Immature natural killer cell (primary cell): Measurements from ENCODE around the gene SYNCRIP. TPM values are rescaled to one million over a fixed set of nuclear protein-coding genes. Genes with fewer than 3 reads are reported as not detected.
"Not testable (repeated sequence)": the region's sequence is repeated elsewhere in the genome, so short reads cannot be mapped to it uniquely, and the experiment has no call there.

Source experiments
- DNase-seq, 3 donors: peaks; one replicate each; pipeline ENCODE4 v3.0.0; 2022; ENCODE audit warnings: mixed read lengths in 1 of 3
- H3K27ac Mint-ChIP-seq, 6 donors: one replicate each; pipeline ENCODE4 v1.8.0; 2020; ENCODE audit warnings: mixed read lengths in 6 of 6, mild to moderate bottlenecking in 5 of 6, inconsistent platforms in 4 of 6, moderate library complexity in 3 of 6
- H3K27me3 Mint-ChIP-seq, 3 donors: one replicate each; pipeline ENCODE4 v1.8.0; 2020 to 2021; ENCODE audit warnings: low read depth in 3 of 3, mild to moderate bottlenecking in 3 of 3, mixed read lengths in 3 of 3, moderate library complexity in 3 of 3, inconsistent platforms in 1 of 3
- H3K36me3 Mint-ChIP-seq, 3 donors: one replicate each; pipeline ENCODE4 v1.8.0; 2020; ENCODE audit warnings: mixed read lengths in 3 of 3, inconsistent platforms in 2 of 3, mild to moderate bottlenecking in 2 of 3
- H3K4me1 Mint-ChIP-seq, 2 donors: one replicate each; pipeline ENCODE4 v1.8.0; 2020; ENCODE audit warnings: inconsistent platforms in 2 of 2, mild to moderate bottlenecking in 2 of 2, mixed read lengths in 2 of 2, moderate library complexity in 1 of 2
- H3K4me3 Mint-ChIP-seq, 5 donors: one replicate each; pipeline ENCODE4 v1.8.0; 2020; ENCODE audit warnings: mild to moderate bottlenecking in 5 of 5, mixed read lengths in 5 of 5, inconsistent platforms in 3 of 5, moderate library complexity in 3 of 5
- H3K9me3 Mint-ChIP-seq, 6 donors: one replicate each; pipeline ENCODE4 v1.8.0; 2020; ENCODE audit warnings: mild to moderate bottlenecking in 6 of 6, mixed read lengths in 6 of 6, inconsistent platforms in 4 of 6, moderate library complexity in 3 of 6
- polyA plus RNA-seq, 3 donors: library from polyadenylated mRNA; unstranded; fragments of 300-500 nt; fragmentation: Illumina TruSeq; gene quantifications; one replicate each; pipeline ENCODE4 v1.2.3, GENCODE V29; 2021

The SYNCRIP gene
- polyA plus RNA-seq, 3 donors from 2014 or later = 39.1 to 83.6 (median 46.8) TPM

DNA sequence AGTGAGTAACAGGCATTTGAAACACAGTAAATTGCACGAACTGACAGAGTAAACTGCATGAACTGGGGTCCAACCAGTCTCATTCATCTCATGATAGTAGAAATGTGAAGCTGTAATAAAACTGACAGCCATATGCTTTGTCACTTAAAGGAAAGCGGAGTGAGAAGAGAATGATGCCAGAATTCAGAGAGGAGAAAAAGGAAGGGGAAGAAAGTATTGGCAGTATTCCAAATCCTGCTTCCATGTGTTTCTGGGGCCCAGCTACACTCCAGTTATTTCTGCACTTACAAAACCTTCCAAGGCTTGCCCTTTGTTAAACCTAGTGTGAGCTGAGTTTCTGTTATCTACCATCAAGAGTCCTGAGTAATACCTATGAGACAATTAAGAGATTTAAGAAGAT lies 66.2 kb downstream of the SYNCRIP start:
- peaks cover 0 to 37% of the 10 kb centered on the region in 2 donors for H3K4me1 Mint-ChIP-seq
- H3K9me3 Mint-ChIP-seq = peaks cover 0 to 5% (median 2%) of the 10 kb centered on the region in 6 donors
- no peak for DNase-seq
- peaks cover 8 to 11% (median 10%) of the 10 kb centered on the region in 3 donors for H3K36me3 Mint-ChIP-seq
- H3K4me3 Mint-ChIP-seq = no peak overlapping the region
- H3K27ac Mint-ChIP-seq = no peak overlapping the region
- H3K27me3 Mint-ChIP-seq = no peaks in the 10 kb centered on the region

- Mint-ChIP-seq H3K4me1 (peaks cover 1 to 28% of the 10 kb centered on the region in 2 donors), H3K27ac (peak overlapping the region in 3 of 6 donors; percentile 1 to 75 (median 62)), H3K9me3 (no peaks in the 10 kb centered on the region), H3K27me3 (no peaks in the 10 kb centered on the region), H3K36me3 (peaks cover 5 to 8% (median 6%) of the 10 kb centered on the region in 3 donors), H3K4me3 (no peak overlapping the region)
- no peak for DNase-seq
Measured at GRCh38 chr6:85574932-85575598, 67.6 kb downstream of the SYNCRIP start.

GRCh38 chr6:85569323-85569722 lies 73.4 kb downstream of the SYNCRIP start:
- Mint-ChIP-seq H3K27ac (peak overlapping the region in 2 of 6 donors; percentile 19 to 62), H3K4me1 (peaks cover 10 to 31% of the 10 kb centered on the region in 2 donors), H3K9me3 (no peaks in the 10 kb centered on the region), H3K27me3 (no peaks in the 10 kb centered on the region), H3K4me3 (no peak overlapping the region), H3K36me3 (peaks cover 10 to 33% (median 18%) of the 10 kb centered on the region in 3 donors)
- no peak for DNase-seq

GRCh38 chr6:85568411-85568810 lies 74.3 kb downstream of the SYNCRIP start:
- no peaks in the 10 kb centered on the region for H3K9me3 Mint-ChIP-seq
- no peak for DNase-seq
- no peaks in the 10 kb centered on the region for H3K27me3 Mint-ChIP-seq
- H3K4me1 Mint-ChIP-seq = peaks cover 10 to 31% of the 10 kb centered on the region in 2 donors
- peaks cover 14 to 38% (median 20%) of the 10 kb centered on the region in 3 donors for H3K36me3 Mint-ChIP-seq
- H3K4me3 Mint-ChIP-seq = no peak overlapping the region
- H3K27ac Mint-ChIP-seq = peak overlapping the region in 1 of 6 donors; percentile 21

DNA sequence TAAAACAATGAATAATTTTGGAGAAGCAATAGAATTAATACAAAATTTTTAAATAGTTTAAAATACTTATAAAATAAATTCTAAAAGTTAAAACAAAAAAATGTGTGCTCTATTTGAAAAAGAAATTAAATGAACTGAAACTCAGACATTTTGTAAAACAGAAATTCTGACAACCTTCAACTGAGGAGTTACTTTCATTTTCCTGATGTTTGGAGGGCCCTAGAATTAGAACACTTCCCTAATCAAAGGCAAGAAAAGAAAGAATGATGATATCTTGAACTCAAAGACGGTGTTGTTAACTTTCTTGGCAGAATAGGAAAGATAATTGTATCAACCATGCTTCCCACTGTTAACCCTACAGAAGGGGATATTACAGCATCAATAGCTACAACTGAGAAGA lies 77.0 kb downstream of the SYNCRIP start:
- Mint-ChIP-seq H3K4me3 (no peak overlapping the region), H3K27ac (peak overlapping the region in 4 of 6 donors; percentile 50 to 58 (median 56)), H3K4me1 (peaks cover 5 to 31% of the 10 kb centered on the region in 2 donors), H3K36me3 (peaks cover 19 to 42% (median 21%) of the 10 kb centered on the region in 3 donors), H3K9me3 (no peaks in the 10 kb centered on the region), H3K27me3 (no peaks in the 10 kb centered on the region)
- DNase-seq = no peak

DNA sequence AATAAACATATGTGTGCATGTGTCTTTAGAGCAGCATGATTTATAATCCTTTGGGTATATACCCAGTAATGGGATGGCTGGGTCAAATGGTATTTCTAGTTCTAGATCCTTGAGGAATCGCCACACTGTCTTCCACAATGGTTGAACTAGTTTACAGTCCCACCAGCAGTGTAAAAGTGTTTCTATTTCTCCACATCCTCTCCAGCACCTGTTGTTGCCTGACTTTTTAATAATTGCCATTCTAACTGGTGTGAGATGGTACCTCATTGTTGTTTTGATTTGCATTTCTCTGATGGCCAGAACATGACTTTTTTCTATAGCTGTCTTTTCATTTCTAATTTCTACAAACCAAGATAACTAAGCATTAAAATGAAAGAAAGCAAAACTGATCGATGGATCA lies 78.5 kb downstream of the SYNCRIP start:
- Mint-ChIP-seq H3K36me3 (peaks cover 17 to 46% (median 19%) of the 10 kb centered on the region in 3 donors), H3K4me1 (peaks cover 1 to 21% of the 10 kb centered on the region in 2 donors)
- not testable (repeated sequence) for H3K4me3 Mint-ChIP-seq, DNase-seq, H3K9me3 Mint-ChIP-seq, H3K27me3 Mint-ChIP-seq, H3K27ac Mint-ChIP-seq

Other genes with a start within 250 kb of the SYNCRIP start
- under 1 TPM; 0.12 to 0.80 (median 0.52) TPM for gene NT5E, start 192.8 kb downstream of the SYNCRIP start, polyA plus RNA-seq
- gene SNX14, start 49.0 kb downstream of the SYNCRIP start, polyA plus RNA-seq = 10 to 100 TPM; 49.0 to 83.1 (median 67.1) TPM